Stimulated activated naive CD8-positive, alpha-beta T cell treated with anti-CD3 and anti-CD28 coated beads, Interleukin-15, amount 100 ng/mL, for 72 hours (primary cell): ENCODE measurements around the gene MIGA2.
"Not testable (repeated sequence)": the region's sequence is repeated elsewhere in the genome, so short reads cannot be mapped to it uniquely, and the experiment has no call there.

Experiments
- ATAC-seq: fragments of 150-1000 bp; cut with Tn5 transposase; 2 replicates; pipeline ENCODE4 v1.10.0; 2021; ENCODE audit warnings: mild to moderate bottlenecking, moderate library complexity
- DNase-seq, 2 donors: peaks; one replicate each; pipeline ENCODE4 v3.0.0; 2021 to 2022
- H3K27ac Mint-ChIP-seq, 2 donors: one replicate each; pipeline ENCODE4 v1.8.0; 2022; ENCODE audit warnings: mild to moderate bottlenecking in 2 of 2, mixed read lengths in 2 of 2, moderate library complexity in 2 of 2
- H3K27me3 Mint-ChIP-seq: one replicate; pipeline ENCODE4 v1.8.0; 2022; ENCODE audit warnings: mixed read lengths
- H3K4me1 Mint-ChIP-seq: one replicate; pipeline ENCODE4 v1.8.0; 2022; ENCODE audit warnings: mild to moderate bottlenecking, mixed read lengths
- H3K4me3 Mint-ChIP-seq, 2 donors: one replicate each; pipeline ENCODE4 v1.8.0; 2022; ENCODE audit warnings: mild to moderate bottlenecking in 2 of 2, mixed read lengths in 2 of 2, moderate library complexity in 1 of 2
- H3K9me3 Mint-ChIP-seq, 2 donors: one replicate each; pipeline ENCODE4 v1.8.0; 2022; ENCODE audit warnings: mixed read lengths in 2 of 2

The MIGA2 gene

DNA sequence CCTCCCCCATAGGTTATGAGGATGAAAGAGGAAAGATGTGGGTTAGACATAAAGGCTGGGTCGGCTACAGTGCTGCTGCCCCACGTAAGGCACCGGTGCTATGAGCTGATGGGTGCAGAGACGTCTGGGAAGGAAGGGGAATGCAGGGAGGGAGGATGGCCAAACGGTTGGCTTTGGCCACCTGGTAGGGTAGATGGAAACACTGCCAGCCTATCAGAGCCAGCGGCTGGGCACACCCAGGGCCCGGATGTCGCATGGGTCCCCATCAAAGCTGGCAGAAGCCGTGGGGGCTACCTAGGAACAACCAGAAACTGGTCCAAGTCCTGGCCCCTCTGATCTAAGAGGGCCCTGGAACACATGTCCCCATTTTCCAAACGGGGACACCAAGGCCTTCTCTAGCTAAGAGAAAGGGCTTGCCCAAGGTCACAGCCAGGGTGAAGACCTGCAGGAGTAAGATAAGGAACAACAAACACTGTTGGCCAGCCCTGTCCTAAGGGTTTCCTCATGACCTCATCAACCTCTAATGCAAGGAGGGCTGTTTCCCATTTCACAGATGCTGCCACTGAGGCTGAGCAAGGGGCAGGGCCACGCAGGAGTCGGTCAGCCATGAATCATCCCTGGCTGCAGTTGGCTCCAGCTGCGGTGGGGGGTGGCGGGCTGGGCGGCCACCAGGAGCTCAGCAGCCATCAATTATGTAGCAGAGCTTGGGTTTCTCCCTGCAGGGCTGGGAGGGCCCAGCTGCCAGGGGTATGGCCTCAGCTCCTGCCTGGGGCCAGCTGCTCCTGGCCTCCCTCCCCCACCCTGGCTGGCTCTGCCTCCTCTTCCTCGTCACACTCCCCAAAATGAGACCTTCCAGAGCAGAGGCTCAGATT lies 13.2 kb upstream of the MIGA2 start:
- peaks cover 50% of the 10 kb centered on the region for H3K4me1 Mint-ChIP-seq
- no peaks in the 10 kb centered on the region for H3K9me3 Mint-ChIP-seq
- H3K4me3 Mint-ChIP-seq = no peak overlapping the region
- H3K27me3 Mint-ChIP-seq = no peaks in the 10 kb centered on the region
- H3K27ac Mint-ChIP-seq = peak overlapping the region in 1 of 2 donors; percentile 75
- DNase-seq (no peak), ATAC-seq (no peak)

GRCh38 chr9:129023908-129024233 lies 12.6 kb upstream of the MIGA2 start:
- Mint-ChIP-seq H3K27ac (peak overlapping the region in 1 of 2 donors; percentile 27), H3K4me1 (peaks cover 50% of the 10 kb centered on the region), H3K27me3 (no peaks in the 10 kb centered on the region), H3K9me3 (no peaks in the 10 kb centered on the region), H3K4me3 (no peak overlapping the region)
- ATAC-seq (no peak), DNase-seq (no peak)

DNA sequence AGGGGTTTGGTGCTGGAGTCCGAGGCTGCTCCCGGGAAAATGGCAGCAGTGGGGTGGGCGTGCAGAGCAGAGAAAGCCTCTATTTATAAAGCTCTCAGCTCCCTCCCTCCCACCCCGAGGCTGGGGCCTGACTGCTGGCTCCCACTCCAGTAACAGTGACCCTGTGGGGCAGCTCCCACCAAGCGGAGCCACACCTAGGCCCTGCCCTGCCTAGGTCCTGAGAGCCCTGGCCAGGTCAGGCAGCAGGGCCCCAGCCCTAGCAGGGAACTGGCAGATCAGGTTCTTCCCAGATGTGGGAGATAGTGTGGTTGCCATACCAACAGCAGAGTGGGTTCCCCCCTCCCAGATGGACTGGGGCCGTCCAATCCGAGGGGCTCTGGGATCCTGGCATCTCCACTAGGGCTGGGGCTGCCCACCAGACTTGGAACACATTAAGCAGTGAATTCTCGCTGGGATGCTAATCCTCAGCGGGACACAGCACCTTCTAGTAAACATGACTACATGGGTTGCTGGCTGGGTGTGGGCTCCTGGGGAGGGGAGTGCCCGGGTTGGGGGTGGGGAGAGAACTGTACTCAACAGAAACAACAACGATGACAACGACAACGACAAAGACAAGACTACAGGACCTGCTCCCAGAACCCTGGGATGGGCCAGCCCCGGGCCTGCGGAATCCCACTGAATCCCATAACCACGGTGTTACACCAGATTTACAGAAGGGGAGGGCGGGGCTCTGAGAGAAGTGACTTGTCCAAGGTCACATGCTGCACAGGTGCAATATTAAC lies 9.8 kb upstream of the MIGA2 start:
- H3K27me3 Mint-ChIP-seq = no peaks in the 10 kb centered on the region
- H3K4me3 Mint-ChIP-seq = peak overlapping the region; percentile 95 to 96
- no peak overlapping the region for H3K27ac Mint-ChIP-seq
- DNase-seq (no peak), ATAC-seq (no peak)
- H3K9me3 Mint-ChIP-seq = no peaks in the 10 kb centered on the region
- peaks cover 50% of the 10 kb centered on the region for H3K4me1 Mint-ChIP-seq

DNA sequence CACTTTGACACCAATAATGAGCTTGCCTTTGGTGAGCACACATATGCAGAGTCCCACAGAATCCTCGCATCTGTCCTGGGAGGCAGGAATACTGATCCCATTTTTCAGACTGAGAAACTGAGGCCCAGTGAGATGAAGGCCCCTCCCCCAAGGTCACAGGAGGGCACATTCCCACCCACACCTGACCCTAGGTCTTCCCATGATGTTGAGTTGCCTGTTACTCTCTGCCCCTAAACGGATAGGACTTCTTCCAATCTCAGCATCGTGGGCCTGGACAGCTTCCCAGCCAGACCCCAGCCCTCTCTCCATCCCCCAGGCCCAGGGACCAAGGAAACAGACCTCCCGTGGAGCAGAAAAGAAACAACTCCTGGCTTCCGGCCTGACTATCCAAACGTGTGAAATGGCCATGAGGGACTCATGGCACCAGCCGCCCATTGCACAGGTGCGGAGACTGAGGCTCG lies 9.2 kb upstream of the MIGA2 start:
- DNase-seq (no peak), ATAC-seq (no peak)
- H3K4me1 Mint-ChIP-seq = peaks cover 43% of the 10 kb centered on the region
- peak overlapping the region; percentile 92 to 95 for H3K27ac Mint-ChIP-seq
- H3K9me3 Mint-ChIP-seq = no peaks in the 10 kb centered on the region
- H3K4me3 Mint-ChIP-seq = peak overlapping the region; percentile 95 to 96
- H3K27me3 Mint-ChIP-seq = no peaks in the 10 kb centered on the region

DNA sequence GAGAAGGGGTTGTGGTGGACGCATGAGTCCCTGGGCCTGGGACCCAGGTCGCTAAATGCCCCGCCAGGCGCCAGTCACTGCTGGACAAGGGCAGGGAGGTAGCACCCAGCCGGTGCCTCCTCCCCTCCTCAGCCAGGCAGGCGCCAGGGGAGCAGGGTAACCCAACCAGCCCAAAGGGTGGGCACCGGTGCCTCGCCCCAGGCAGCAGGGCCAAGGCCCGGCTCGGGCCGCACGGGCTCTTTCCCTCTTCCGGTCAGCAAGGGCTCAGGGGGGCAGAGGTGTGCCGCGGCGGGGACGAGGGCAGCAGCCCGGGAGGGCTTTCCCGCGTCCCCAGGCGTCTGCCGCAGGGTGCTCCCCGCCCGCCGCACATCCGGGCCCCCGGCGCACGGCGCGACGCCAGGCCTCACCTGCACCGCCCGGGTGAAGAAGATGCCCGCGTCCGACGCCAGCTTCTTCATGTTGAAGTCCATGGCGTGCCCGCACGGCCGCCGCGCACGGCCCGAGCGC lies 8.7 kb upstream of the MIGA2 start:
- no peaks in the 10 kb centered on the region for H3K27me3 Mint-ChIP-seq
- ATAC-seq (peak; percentile 88), DNase-seq (peak in 1 of 2 donors; percentile 79)
- H3K4me3 Mint-ChIP-seq = peak overlapping the region; percentile 95 to 96
- peaks cover 39% of the 10 kb centered on the region for H3K4me1 Mint-ChIP-seq
- H3K9me3 Mint-ChIP-seq = no peaks in the 10 kb centered on the region
- peak overlapping the region in 1 of 2 donors; percentile 92 for H3K27ac Mint-ChIP-seq

GRCh38 chr9:129028192-129028966 lies 8.0 kb upstream of the MIGA2 start, which contains the start of gene SH3GLB2:
Gene SH3GLB2, minus strand, starts transcription at chr9:129028331. Its CDS starts 177 bp downstream, at chr9:129028154.
- peak; percentile 87 for ATAC-seq
- H3K4me1 Mint-ChIP-seq = peaks cover 33% of the 10 kb centered on the region
- H3K4me3 Mint-ChIP-seq = peak within 1 kb of the TSS; percentile 95 to 96
- H3K27ac Mint-ChIP-seq = peak within 1 kb of the TSS; percentile 92 to 95
- H3K27me3 Mint-ChIP-seq = no peaks in the 10 kb centered on the region
- peak; percentile 93 to 94 for DNase-seq
- no peaks in the 10 kb centered on the region for H3K9me3 Mint-ChIP-seq

- no peaks in the 10 kb centered on the region for H3K27me3 Mint-ChIP-seq
- DNase-seq (no peak), ATAC-seq (no peak)
- no peaks in the 10 kb centered on the region for H3K9me3 Mint-ChIP-seq
- H3K27ac Mint-ChIP-seq = peak overlapping the region in 1 of 2 donors; percentile 52
- H3K4me3 Mint-ChIP-seq = no peak overlapping the region
- peaks cover 32% of the 10 kb centered on the region for H3K4me1 Mint-ChIP-seq
Measured at GRCh38 chr9:129030191-129030590, 6.2 kb upstream of the MIGA2 start.

- ATAC-seq (no peak), DNase-seq (no peak)
- H3K27me3 Mint-ChIP-seq = no peaks in the 10 kb centered on the region
- H3K9me3 Mint-ChIP-seq = no peaks in the 10 kb centered on the region
- H3K4me1 Mint-ChIP-seq = peaks cover 25% of the 10 kb centered on the region
- no peak overlapping the region for H3K4me3 Mint-ChIP-seq
- H3K27ac Mint-ChIP-seq = no peak overlapping the region
Measured at GRCh38 chr9:129031514-129031913, 4.9 kb upstream of the MIGA2 start.

- ATAC-seq (no peak), DNase-seq (no peak)
- H3K27me3 Mint-ChIP-seq = no peaks in the 10 kb centered on the region
- no peak overlapping the region for H3K27ac Mint-ChIP-seq
- H3K4me3 Mint-ChIP-seq = no peak overlapping the region
- H3K4me1 Mint-ChIP-seq = peaks cover 25% of the 10 kb centered on the region
- H3K9me3 Mint-ChIP-seq = no peaks in the 10 kb centered on the region
Measured at GRCh38 chr9:129032541-129033159, 3.8 kb upstream of the MIGA2 start.

GRCh38 chr9:129033216-129033615 lies 3.2 kb upstream of the MIGA2 start:
- Mint-ChIP-seq H3K4me3 (no peak overlapping the region), H3K27ac (no peak overlapping the region), H3K4me1 (peaks cover 30% of the 10 kb centered on the region), H3K9me3 (no peaks in the 10 kb centered on the region), H3K27me3 (no peaks in the 10 kb centered on the region)
- ATAC-seq (no peak), DNase-seq (no peak)

- H3K9me3 Mint-ChIP-seq, H3K27me3 Mint-ChIP-seq: not testable (repeated sequence)
- DNase-seq (peak in 1 of 2 donors; percentile 29), ATAC-seq (peak; percentile 27)
- Mint-ChIP-seq H3K4me3 (peak overlapping the region; percentile 86 to 92), H3K4me1 (peaks cover 37% of the 10 kb centered on the region), H3K27ac (peak overlapping the region; percentile 89 to 90)
Measured at GRCh38 chr9:129035838-129036237, 588 bp upstream of the MIGA2 start.

DNA sequence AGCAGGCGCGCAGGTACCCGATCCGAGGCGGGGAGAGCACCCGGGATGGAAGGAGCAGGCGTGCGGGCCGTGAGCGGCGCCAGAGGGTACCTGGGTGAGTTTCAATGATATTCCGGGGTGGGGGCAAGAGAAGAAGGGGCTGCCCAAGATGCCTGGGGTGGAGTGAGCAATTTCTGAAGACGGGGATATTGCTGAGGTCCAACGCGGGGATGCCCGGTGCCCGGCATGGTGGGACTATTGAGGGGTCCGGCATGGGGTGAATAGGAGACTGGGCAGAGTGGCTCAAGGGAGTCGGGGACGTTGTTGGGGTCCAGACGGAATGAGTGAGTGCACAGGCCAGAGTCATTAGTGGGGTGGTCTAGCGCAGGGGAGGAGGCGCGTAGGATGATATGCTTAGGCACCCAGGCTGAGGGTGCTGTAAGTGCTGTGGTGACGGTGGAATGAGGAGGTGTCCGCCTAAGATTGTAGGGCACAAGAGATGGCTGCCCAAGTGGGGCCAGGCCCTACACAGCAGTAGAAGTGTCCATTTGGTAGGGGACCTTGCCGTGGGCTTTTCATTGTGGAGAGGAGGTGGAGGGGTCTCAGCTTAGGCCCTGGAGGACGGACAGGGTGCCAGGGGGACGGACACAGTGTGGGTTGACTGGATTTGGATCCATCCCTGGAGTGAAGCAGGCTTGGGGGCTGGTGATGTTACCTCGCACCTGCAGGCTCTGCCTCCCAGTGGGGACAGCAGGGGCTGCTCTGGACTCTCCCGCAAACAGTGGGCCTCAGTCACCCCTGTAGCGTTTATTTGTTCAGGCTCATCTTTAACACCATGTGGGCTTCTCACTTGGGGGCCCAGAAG lies 719 bp downstream of the MIGA2 start:
- Mint-ChIP-seq H3K4me1 (peaks cover 37% of the 10 kb centered on the region), H3K9me3 (no peaks in the 10 kb centered on the region), H3K27me3 (no peaks in the 10 kb centered on the region), H3K27ac (peak overlapping the region; percentile 90 to 93), H3K4me3 (peak overlapping the region; percentile 86 to 92)
- DNase-seq = no peak
- ATAC-seq = no peak

- DNase-seq (no peak), ATAC-seq (no peak)
- Mint-ChIP-seq H3K4me1 (peaks cover 37% of the 10 kb centered on the region), H3K4me3 (peak overlapping the region; percentile 86 to 92), H3K9me3 (no peaks in the 10 kb centered on the region), H3K27me3 (no peaks in the 10 kb centered on the region), H3K27ac (peak overlapping the region in 1 of 2 donors; percentile 55)
Measured at GRCh38 chr9:129037767-129038098, 1.3 kb downstream of the MIGA2 start.
